Calu3 (cell line): ENCODE measurements around the gene OTOF. TPM values are rescaled to one million over a fixed set of nuclear protein-coding genes. Genes with fewer than 3 reads are reported as not detected.
A peak's percentile ranks its signal among the peaks of the same experiment; 100 is the strongest.

ENCODE experiments used
- BruUV-seq: library from RNA; stranded (reverse); fragments of 400-500 nt; replicated peaks from 2 replicates; lab custom pipeline; 2021; lab: Mats Ljungman, UMichigan
- CTCF ChIA-PET: fragments of 300-600 bp; sonication (Branson Sonifier 250); formaldehyde crosslinking; loops from one replicate; lab custom pipeline; 2022; ENCODE audit warnings: antibody characterized with exemption; lab: Charles Lee
- DNase-seq: peaks from one replicate; pipeline ENCODE4 v3.0.0; 2022
- H3K27ac Mint-ChIP-seq: one replicate; pipeline ENCODE4 v1.8.0; 2022; ENCODE audit warnings: mixed read lengths; ENCODE audit not compliant: unreplicated experiment
- H3K27me3 Mint-ChIP-seq: one replicate; pipeline ENCODE4 v1.8.0; 2022; ENCODE audit warnings: mixed read lengths; ENCODE audit not compliant: unreplicated experiment
- H3K36me3 Mint-ChIP-seq: one replicate; pipeline ENCODE4 v1.8.0; 2022; ENCODE audit warnings: mild to moderate bottlenecking, moderate library complexity, mixed read lengths; ENCODE audit not compliant: insufficient read depth, unreplicated experiment
- H3K4me1 Mint-ChIP-seq: one replicate; pipeline ENCODE4 v1.8.0; 2022; ENCODE audit warnings: mild to moderate bottlenecking, low read depth, mixed read lengths; ENCODE audit not compliant: unreplicated experiment
- H3K4me3 Mint-ChIP-seq: one replicate; pipeline ENCODE4 v1.8.0; 2022; ENCODE audit warnings: mild to moderate bottlenecking, low read depth, moderate library complexity, mixed read lengths; ENCODE audit not compliant: unreplicated experiment
- H3K9me3 Mint-ChIP-seq: one replicate; pipeline ENCODE4 v1.8.0; 2022; ENCODE audit warnings: low read depth, mixed read lengths; ENCODE audit not compliant: unreplicated experiment
- intact Hi-C: fragments of 100-400 bp; cut with micrococcal nuclease; formaldehyde crosslinking; loops from one replicate; pipeline ENCODE4 v1.10.0; 2022; ENCODE audit not compliant: unreplicated experiment
- total RNA-seq: library from RNA; stranded (reverse); gene quantifications from 2 replicates; pipeline ENCODE4 v1.2.3, GENCODE V29; 2022
- TF ChIP-seq, protein P1 (sequence below): fragments of 200-600 bp; IDR thresholded peaks from one replicate; pipeline ENCODE4 v1.8.0; 2022; ENCODE audit warnings: antibody characterized with exemption; ENCODE audit not compliant: unreplicated experiment

Gene OTOF
- total RNA-seq, 1 experiment from 2014 or later = not detected

DNA sequence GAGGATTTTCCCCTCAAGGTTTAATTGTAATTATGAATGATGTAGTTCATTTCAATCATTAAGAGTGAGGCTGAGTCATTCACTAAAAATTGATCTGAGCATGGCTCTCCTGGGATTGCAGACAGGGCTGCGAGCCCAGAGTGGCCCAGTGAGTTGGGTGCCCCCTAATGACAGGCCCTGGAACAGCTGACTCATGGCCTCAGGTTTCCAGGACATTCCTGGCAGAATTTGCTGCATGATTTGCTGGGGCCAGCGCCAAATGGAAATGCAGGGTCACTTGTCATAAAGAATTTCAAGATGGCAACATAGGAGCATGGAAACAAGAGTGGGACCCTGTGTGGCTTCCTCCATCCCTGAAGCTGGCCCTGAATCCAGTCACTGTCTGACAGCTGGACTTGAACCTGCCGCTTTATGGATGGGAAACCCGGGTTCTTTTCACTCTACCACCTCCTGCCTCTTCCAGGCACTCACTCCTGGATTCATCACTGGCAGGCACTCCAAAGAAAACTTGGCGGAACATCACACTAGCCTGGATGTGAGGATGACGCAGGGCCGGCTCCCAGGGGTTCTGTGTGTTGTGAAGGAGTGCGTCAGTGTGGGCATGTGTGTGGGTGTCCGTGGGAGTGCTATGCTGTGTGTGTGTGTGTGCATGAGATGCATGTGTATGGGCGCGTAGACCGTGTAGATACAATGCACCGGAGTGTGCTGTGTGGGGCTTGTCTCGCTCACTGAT, 15.2 kb downstream of the OTOF start:
- no peaks in the 10 kb centered on the region for H3K27me3 Mint-ChIP-seq
- TF ChIP-seq, protein P1, sequence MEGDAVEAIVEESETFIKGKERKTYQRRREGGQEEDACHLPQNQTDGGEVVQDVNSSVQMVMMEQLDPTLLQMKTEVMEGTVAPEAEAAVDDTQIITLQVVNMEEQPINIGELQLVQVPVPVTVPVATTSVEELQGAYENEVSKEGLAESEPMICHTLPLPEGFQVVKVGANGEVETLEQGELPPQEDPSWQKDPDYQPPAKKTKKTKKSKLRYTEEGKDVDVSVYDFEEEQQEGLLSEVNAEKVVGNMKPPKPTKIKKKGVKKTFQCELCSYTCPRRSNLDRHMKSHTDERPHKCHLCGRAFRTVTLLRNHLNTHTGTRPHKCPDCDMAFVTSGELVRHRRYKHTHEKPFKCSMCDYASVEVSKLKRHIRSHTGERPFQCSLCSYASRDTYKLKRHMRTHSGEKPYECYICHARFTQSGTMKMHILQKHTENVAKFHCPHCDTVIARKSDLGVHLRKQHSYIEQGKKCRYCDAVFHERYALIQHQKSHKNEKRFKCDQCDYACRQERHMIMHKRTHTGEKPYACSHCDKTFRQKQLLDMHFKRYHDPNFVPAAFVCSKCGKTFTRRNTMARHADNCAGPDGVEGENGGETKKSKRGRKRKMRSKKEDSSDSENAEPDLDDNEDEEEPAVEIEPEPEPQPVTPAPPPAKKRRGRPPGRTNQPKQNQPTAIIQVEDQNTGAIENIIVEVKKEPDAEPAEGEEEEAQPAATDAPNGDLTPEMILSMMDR = peak; percentile 62

DNA sequence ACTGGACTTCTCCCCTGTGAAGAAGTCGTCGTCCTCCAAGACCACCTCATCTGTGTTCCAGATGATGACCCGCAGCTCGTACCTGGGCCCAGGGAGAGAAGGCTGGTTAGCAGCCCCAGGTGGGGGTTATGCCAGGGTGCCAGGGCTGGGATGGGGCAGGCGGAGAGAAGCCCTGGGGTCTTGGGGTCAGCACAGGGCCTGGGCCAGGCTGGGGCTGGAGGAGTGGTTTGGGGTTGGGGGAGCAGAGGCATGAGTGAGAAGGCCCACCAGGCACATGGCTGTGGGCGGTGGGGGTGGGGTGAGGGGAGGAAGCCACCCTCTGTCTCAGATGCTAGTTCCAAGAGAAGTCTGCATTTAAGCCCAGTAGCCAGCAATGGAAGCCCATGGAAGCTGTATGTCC, 15.8 kb downstream of the OTOF start:
- no peak for DNase-seq
- CTCF ChIA-PET = interaction anchor here (1.1 kb wide), 1 partner anchor 145 kb away, joined by 3 read pairs; no protein-coding TSS in a partner anchor
- TF ChIP-seq, protein P1 = no peak
- H3K9me3 Mint-ChIP-seq = no peaks in the 10 kb centered on the region
- BruUV-seq = no TSS peak
- no peaks in the 10 kb centered on the region for H3K27me3 Mint-ChIP-seq
- no peak overlapping the region for H3K4me3 Mint-ChIP-seq
- no peaks in the 10 kb centered on the region for H3K36me3 Mint-ChIP-seq
- intact Hi-C loops = loop anchor here (10.0 kb wide), 1 partner anchor 107 kb away; no protein-coding TSS in a partner anchor
- no peak overlapping the region for H3K27ac Mint-ChIP-seq
- peaks cover 10% of the 10 kb centered on the region for H3K4me1 Mint-ChIP-seq

More for the DNA sequence above, 15.2 kb downstream of the OTOF start:
- H3K27ac Mint-ChIP-seq = no peak overlapping the region
- H3K36me3 Mint-ChIP-seq = no peaks in the 10 kb centered on the region
- intact Hi-C loops = loop anchor here (10.0 kb wide), 1 partner anchor 108 kb away; no protein-coding TSS in a partner anchor
- CTCF ChIA-PET = no interaction called here
- H3K4me1 Mint-ChIP-seq = peaks cover 6% of the 10 kb centered on the region
- no peaks in the 10 kb centered on the region for H3K9me3 Mint-ChIP-seq
- H3K4me3 Mint-ChIP-seq = no peak overlapping the region
- peak; percentile 83 for DNase-seq
- no TSS peak for BruUV-seq

DNA sequence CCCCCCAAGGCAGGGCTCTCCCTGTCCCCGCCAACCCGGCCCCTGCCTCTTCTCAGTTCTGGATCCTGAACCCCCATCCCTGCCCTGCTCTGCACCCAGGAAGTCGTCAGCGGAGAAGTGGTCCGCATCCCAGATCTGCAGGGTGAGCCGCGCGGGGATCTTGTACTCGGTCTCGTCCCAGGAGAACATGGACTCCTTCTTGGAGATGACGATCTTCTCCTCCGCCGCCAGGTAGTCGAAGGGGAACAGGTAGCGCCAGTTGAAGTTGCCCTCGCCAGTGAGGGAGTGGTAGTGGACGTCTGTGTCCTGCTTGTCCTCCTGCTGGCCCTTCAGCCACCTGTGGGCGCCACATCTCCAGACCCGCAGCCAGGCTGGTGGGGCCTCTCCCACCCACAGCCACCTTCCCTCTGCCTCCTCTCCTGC, 16.3 kb downstream of the OTOF start:
- no peaks in the 10 kb centered on the region for H3K27me3 Mint-ChIP-seq
- no peak for DNase-seq
- CTCF ChIA-PET = interaction anchor here (1.1 kb wide), 1 partner anchor 145 kb away, joined by 3 read pairs; no protein-coding TSS in a partner anchor
- no peak overlapping the region for H3K4me3 Mint-ChIP-seq
- H3K9me3 Mint-ChIP-seq = no peaks in the 10 kb centered on the region
- peaks cover 15% of the 10 kb centered on the region for H3K4me1 Mint-ChIP-seq
- intact Hi-C loops = loop anchor here (10.0 kb wide), 1 partner anchor 107 kb away; no protein-coding TSS in a partner anchor
- no peaks in the 10 kb centered on the region for H3K36me3 Mint-ChIP-seq
- BruUV-seq = no TSS peak
- TF ChIP-seq, protein P1 = no peak
- H3K27ac Mint-ChIP-seq = no peak overlapping the region

DNA sequence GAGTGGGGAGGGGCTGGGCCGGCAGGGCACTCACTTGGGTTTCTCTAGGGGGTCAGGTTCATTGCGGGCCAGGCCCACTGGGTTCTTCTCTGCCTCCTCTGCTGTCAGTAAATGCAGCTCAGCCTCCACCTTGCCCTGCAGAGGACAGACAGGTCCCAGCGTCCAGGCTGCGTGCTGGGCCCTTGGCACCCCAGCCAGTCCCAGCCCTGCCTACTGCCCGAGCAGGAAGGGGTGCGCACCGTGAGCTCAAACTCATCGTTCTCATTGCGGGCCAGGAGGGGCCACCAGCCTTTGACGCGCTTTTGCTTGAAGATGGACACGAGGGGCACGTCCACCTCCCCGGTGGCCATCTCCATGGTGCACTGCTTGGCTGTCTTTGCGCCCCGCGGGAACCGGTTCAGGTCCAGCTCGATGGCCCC, 17.3 kb downstream of the OTOF start:
- BruUV-seq = no TSS peak
- TF ChIP-seq, protein P1 = no peak
- Mint-ChIP-seq H3K4me3 (no peak overlapping the region), H3K4me1 (peaks cover 25% of the 10 kb centered on the region), H3K27me3 (no peaks in the 10 kb centered on the region), H3K27ac (no peak overlapping the region), H3K9me3 (no peaks in the 10 kb centered on the region), H3K36me3 (no peaks in the 10 kb centered on the region)
- intact Hi-C loops = loop anchor here (10.0 kb wide), 1 partner anchor 106 kb away; no protein-coding TSS in a partner anchor
- CTCF ChIA-PET = interaction anchor here (0.6 kb wide), 1 partner anchor 717 kb away, joined by 8 read pairs; no protein-coding TSS in a partner anchor
- no peak for DNase-seq
